Activated T-helper 9 cell treated with anti-CD3 and anti-CD28 coated beads, Interleukin-2, amount 50 U/mL, for 16 hours (primary cell): Measurements from ENCODE around the gene PPHLN1.

Experiments used
- DNase-seq: peaks from one replicate; pipeline ENCODE4 v3.0.0-alpha.2; 2020; ENCODE audit warnings: low read depth

PPHLN1 gene

DNA sequence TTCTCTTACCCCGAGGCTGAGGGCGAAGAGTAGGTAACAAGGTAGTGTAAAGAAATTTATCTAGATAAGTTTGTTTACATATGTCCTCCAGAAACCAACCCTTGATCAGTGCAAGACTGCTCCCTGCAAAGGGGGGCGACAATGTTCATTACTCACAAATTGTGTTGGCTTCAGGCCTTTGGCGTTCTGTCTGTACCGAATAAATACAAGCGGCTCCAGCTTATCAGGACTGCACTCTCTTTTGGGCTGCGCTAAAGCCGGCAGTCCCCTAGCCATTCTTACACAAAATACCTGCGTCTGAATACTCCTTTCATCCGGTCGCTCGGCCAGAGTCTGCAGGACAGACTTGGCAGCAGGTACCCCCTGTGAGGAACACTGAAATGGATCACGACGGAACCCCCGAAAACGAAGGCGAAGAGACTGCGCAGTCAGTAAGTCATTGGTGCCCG lies 116.4 kb downstream of the PPHLN1 start:
- DNase-seq: no peak

DNA sequence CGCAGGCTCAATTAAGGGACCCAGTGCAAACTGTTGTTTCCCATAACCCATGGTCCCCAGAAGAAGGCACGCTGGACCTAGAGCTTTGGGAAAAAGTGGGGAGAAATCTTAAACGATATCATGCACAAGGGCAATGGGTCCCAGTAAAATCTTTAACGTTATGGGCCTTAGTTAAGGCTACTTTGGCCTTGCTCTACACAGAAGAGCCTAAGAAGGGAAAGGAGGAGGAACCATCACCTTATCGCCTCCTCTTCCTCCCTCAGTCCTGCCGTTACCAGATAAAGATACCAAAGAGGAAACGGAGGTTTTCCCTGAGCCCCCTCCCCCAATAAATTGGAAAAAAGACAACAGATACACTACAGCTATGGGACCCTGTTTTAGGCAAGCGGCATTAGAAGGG lies 116.9 kb downstream of the PPHLN1 start:
- no peak for DNase-seq

DNA sequence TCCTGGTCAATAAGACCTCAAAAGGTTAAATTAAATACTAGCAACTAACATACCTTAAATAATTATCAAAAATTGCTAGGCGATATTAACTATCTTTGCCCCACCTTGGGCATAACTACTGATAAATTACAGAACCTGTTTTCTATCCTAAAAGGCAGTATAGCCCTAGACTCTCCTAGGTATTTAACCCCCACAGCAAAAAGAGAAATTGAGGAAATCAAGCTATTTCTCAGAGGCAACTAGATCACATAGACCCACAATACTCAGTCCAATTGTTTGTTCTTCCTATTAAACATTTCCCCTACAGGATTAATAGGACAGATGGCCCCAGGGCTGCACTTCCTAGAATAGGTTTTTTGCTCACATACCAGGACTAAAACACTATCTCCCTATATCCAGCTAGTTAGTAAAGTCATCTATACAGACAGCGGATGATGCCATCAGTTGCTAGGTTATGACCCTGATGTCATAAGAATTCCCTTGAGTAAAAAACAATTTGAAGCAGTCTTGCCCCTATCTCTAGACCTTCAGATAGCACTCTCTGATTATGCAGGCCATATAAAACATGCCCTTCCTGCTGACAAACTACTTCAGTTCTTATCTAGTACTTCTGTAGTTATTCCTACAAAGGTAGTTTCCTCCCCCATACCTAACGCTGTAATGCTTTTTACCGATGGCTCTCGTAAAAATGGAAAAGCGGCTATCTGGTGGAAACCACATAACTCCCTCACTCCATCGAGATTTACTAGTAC lies 118.4 kb downstream of the PPHLN1 start:
- DNase-seq: no peak

DNA sequence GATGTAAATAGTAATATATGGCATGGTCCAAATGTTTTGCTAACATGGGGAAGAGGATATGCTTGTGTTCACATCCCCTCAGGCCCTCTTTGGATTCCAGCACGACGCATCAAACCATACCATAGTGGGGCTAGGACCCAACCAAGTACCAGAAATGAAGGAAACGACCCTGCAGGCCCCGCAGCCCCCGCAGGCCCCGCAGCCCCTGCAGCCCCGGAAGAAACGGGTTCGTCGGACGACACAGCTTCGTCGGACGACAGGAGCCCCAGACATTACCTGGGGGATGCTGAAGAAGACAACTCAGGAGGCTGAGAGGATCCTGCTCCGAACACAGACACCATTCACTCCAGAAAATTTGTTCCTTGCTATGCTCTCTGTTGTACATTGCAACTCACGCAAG lies 119.9 kb downstream of the PPHLN1 start:
- DNase-seq: no peak

DNA sequence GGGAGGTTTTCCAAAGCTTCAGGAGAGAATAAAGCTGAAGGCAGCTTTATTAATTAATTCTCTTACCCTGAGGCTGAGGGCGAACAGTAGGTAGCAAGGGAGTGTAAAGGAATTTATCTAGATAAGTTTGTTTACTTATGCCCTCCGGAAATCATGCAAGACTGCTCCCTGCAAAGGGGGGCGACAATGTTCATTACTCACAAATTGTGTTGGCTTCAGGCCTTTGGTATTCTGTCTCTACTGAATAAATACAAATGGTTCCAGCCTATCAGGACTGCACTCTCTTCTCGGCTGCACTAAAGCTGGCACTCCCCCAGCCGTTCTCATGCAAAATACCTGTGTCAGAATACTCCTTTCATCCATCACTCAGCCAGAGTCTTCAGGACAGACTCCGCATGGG lies 120.8 kb downstream of the PPHLN1 start:
- no peak for DNase-seq

DNA sequence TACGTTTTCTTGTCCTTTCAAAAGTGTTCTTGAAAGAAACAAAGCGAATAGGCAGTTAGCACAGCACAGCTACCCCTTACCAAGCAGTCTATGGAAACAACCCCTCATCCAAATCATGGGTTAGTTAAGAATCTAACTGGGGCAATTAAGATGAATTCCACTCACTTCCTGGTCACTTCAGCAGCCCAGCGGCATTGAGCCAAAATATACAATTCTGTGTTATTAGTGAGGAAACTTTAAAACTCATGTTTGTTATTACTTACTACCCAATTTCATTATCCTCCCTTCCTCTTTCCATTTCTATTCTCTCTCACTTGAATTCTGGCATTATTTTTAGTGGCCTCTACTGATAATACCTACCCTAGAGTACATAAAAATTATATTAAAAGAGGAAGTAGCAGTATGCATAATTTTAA lies 121.4 kb downstream of the PPHLN1 start:
- DNase-seq: no peak

DNA sequence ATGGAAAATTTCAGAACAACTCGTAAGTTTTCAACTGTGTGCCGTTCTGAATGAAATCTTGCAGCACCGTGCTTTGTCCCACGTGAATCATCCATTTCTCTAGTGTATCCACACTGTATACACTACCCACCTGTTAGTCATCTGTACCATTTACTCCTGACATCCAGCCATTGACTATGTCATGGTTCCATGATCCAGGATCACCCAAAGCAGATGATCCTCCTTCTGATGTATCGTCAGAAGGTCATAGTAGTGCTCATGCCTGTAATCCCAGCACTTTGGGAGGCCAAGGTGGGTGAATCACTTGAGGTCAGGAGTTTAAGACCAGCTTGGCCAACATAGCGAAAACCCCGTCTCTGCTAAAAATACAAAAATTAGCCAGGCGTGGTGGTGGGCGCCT lies 122.9 kb downstream of the PPHLN1 start:
- DNase-seq: no peak

DNA sequence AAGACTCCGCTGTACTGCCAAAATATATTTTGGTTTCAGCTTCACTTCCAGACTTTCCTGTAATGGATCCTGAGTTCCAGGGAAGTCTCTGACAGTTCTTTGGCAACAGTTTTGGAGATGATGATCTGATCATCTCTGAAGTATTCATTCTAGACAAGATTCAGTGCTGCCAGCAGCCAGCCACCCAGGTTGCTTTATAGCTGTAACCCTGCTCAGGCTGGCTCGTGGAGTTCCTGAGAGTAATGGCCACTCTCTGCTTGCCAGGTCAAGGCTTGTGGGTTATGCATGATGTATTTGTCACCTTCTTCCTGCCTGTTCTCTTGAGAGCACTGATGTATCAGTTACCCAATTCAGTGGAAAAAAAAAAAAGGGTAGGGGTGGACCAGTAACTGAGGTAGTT lies 124.3 kb downstream of the PPHLN1 start:
- DNase-seq: no peak

DNA sequence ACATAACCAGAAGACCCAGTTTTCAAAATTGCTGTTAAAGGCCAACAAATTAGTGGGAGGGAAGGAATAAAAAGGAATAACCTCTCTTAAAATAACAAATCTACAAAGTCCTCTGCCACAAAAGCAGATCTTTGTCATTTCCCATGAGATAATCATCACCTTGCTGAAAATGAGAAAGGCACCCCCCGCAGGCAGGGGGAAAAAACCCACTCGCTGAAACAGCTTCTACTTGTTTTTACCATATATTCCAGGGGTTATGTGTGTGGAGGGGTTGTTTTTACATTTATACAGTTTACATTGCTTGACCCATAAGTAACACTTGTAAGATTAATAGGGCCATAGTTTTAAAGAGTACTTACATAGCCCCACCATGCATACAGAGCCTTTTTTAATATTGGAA lies 132.6 kb downstream of the PPHLN1 start:
- DNase-seq: no peak

DNA sequence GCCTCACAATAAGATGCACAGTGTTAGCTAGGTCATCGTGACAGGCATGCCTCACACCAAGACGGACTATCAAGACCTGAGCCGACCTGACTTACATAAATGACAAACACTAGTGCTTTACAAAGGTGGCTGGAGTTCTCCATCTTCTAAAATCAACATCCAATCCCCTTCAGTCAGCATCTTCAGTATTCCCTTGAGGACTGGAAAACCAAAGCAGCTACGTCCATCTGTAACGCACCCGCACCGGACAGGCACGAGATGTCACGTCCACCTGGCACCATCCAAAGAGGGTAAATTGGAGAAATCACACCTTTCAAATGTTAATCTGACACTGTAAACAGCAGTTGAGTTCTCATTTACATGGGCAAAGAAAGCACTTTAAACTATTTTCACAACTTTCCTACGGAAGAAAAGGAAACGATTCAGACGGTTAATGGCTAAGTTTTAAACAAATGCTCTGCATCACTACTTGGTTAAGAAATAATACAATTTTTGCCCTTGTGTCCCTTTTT lies 133.4 kb downstream of the PPHLN1 start:
- DNase-seq: no peak

DNA sequence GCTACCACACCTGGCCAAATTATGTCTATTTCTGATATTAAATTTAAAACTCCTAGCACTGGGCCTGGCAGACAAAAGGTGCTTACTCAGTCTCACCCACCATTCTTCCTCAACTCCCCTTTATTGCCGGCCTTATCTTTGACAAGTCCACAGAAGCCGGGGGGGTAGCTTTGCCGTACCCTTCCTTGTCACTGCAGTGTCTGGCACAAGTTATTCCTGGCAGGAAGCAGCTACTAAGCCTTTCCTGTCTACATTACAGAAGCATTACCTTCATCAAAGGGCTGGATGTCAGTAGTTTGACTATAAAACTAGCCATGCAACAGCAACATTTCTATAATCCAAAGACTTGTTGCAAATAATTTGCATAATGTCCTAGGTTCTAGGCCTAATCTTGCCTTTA lies 136.5 kb downstream of the PPHLN1 start:
- no peak for DNase-seq

DNA sequence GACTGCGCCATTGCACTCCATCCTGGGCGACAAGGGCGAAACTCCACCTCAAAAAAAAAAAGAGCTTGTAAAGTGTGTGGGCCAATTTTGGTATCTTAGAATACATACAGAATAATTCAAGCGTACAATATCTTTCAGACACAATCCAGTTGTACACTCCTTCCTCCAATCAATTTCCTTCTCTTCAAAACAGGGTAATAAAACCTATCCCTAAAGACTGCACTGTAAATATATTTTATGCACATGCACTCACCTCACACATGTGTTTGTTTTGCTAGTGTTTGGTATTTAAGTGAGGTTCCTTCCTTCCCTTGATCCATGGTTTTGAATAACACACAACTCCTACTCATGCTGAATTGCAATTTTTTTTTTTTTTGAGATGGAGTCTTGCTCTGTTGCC lies 137.7 kb downstream of the PPHLN1 start:
- no peak for DNase-seq

DNA sequence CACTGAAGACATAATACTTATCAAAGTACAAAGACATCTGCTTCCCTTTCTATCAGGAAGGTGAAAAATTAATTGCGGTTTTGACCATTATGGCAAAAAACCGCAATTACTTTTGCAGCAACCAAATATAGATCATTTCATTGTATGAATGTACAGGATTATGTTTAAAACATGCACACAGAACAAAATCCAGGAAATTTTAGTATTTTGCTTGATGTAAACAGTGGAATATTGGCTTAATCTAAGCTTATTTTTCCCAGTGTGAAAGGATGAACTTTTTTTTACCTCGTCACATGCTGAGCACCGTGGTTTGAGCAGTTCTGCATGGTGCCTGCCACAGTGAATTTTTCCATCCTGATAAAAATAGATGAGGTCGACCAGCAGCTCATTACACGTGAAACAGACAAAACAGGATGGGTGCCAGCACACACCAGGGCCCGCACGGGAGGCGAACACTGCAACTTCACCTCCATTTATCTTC lies 142.4 kb downstream of the PPHLN1 start:
- DNase-seq: no peak

DNA sequence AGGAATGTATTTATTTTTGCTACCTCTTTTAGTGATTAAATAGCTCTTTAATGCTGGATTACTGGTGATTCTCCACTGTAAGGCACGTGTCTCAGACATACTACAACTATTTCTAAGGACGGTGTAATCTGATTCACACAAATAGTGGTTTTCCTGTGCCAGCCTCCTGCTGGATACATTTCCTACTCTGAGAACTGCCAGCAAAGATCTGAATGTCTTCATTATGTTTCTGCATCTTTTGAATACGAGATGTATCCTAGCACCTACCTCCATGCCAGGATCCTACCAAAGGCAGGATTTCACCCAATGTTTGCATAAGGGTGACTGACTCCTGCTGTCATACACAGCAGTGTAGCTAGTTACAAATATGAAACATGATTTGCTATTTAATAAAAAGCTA lies 143.0 kb downstream of the PPHLN1 start:
- no peak for DNase-seq

DNA sequence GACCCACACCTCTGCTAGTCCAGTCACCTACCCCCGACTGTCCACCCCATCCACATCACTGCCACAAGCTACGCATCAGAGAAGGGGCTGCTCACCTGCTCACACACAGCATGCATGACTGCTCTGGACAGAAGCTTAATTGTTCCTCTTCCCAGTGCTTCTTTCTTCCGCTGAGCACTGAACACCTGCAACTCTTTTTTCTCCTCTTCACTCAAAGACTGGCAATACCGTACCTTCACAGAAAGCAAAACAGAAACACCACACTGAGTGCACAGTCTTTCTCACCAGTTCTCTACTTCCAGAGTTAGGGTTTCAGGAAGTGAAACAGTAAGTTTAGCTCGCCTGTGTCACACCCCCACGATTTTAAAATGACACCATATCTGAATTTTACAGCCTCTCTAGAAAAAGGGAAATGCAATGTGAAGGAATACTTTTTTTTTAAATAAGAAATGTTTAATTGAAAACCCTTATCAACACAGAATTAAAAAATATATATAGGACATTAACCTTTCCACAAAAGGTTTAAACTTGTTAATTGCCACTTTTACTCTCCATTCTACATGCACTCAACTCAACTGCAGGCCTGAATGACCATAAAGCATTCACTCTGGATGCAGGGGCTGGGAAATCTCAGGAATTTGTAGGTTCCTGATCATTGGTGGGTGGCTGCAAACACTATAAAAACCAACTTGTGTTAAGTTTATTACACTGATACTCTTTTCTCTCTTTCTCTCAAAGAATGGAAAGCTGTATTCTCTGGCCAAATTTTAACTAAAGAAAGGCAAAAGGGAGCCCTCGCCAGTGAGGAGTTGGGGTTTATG lies 143.6 kb downstream of the PPHLN1 start:
- no peak for DNase-seq

DNA sequence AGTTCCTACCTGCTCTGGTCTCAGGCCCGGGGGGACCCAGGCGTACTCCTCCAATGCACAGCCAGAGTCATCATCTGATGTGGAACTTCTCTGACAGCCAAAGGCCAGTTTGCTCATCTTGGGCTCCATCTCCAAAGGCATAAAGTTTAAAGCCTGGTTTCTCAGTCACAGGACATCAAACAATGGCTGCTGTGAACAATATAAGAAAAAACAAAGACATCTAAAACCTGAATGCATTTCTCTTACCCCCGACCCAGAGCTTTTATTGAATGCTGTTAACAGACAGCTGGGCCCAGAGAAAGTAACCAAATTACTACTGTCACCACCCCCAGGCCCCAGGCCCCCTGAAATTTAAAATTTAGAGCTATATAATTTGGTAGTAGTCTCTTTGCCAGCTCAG lies 146.4 kb downstream of the PPHLN1 start:
- DNase-seq: no peak

DNA sequence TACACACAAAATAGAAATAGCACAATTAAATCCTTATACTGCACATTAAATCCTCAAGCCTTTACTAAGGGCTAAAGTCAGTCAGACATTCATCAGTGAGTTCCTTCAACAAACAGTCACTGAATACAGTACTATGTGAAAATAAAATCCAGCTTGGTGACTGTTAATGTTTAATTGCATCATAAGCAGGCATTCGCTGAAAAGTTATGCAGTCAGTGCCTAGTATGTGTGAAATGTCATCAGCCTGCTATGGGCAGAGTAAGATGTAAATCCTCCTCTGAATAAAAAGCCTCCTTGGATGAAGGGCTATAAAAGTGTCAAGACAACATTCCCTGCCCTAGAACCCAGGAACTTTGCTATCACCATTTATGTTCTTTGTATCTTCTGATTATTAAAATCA lies 147.2 kb downstream of the PPHLN1 start:
- DNase-seq: no peak

DNA sequence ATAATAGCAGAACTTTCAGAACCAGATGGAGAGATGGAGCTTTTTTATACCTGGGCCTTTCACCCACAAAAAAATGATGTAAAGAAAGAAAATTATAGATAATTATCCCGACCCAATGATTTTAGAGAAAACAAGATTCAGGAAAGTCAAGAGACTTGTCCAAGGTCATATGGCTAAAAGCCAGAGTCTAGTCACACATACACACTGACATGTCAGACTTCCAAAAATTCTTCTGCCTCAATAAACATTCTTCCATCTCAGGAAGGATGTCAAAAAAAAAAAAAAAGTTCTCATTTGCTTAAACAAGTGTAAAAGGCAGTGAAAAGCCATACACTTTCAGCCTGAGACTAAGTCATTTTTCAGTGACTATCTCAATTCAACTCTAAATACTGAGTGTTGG lies 147.6 kb downstream of the PPHLN1 start:
- DNase-seq: no peak

DNA sequence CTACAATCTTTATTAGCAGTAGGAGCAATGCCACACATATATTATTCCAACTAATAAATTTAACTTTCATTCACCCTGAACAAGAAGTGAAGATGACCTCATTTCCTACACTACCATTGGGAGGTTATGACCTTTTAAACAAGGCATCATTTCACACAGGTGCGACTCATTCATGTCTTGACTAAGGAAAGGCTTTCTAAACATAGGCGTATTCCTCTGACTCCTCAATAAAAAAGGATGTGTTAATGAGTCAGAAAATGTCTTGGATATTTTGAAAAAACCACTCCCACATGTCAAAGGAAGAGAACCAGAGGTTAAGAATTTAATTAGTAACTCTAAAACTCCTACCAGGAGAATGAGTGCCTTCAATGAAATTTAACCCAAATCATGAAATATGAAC lies 148.4 kb downstream of the PPHLN1 start:
- DNase-seq: no peak

DNA sequence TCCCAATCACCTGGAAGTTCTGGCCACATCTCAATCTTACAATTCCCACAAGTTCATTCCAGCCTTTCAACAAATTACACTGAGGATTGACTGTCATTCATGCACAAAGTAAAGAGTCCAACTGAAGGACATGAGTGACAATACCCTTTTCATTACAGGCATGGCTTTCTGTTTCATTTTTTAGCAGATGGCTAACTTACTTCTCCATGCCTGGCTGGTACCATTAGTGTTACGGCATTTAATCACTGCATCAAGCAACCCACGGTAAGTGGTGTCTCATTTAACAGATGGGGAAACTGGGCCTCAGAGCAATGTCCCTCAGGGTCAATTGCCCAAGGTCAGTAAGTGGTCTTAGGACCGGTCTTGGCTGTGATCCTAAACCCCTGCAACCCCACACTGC lies 149.1 kb downstream of the PPHLN1 start:
- no peak for DNase-seq

DNA sequence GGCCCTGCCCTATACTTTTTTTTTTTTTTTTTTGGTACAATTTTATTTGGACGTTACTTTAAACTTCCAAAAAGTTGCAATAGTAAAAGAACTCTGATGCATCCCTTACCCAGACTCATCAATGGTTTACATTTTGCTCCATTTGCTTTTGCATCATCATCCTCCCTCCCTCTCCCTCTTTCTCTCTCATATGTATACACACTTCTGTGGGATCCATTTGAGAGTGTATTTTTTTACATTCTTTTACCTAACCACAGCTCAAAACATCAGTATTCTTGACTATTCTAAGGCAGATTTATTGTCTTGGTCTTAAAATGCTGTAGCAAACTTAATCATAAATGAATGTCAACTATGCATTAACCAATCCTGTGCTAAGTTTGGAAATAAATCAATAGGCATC lies 152.0 kb downstream of the PPHLN1 start:
- no peak for DNase-seq

DNA sequence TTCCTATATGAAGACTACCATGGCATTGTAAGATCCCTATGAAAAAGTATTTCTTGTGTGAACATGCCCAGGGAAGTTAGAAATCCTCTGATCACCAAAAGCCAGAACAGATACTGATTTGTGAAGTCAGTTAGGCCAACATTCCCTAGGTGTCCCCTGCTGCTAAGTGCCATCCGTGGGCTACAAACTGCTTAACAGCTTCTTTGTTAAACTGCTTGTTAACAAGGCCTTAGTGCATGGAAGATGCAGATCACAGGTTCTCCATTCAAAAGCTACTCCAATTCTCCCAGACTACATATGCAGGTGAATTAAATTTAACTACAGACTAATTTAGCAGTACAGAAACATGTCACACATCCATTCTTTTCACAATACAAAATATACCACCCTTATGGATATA lies 155.4 kb downstream of the PPHLN1 start:
- no peak for DNase-seq

DNA sequence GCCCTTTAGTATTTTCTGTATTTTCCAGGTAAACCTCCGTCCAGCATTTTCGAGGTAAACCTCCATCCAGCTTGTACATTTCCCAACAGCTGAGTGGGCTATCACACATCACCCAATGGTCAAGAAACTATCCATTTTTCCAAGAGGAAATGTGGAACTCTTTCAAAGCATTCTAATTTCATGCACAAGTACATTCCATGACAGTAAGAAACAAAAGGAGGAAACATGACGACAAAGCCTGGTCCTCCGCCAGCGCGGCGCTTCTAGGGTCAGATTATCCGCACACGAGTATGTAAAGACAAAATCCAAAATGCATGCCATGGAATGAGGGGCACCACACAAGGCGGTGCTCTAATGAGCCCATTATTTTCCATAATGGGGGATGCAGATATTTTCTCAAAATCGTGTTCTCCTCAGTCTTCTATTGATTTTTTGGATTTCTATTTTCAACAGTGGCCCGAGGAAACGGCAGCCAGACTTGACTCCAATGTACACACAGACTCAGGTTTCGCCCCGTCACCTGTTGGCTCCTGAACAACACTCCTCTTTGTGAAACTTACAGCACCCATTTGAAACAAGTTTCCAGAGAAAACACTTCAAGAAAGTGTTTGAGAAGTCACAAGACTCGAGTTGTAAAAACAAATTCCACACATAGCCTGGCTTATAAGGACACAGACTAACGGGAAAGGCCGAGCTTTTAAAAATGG lies 156.2 kb downstream of the PPHLN1 start:
- no peak for DNase-seq
